ENCODE measurements around the gene SRP19.
A peak's percentile ranks its signal among the peaks of the same experiment; 100 is the strongest.

SRP19 gene

GRCh38 chr5:112917453-112917995 lies 56.4 kb downstream of the SRP19 start:
- no peak overlapping the region for H3K27ac Mint-ChIP-seq
- no peak for DNase-seq
- H3K4me3 Mint-ChIP-seq, result no peak overlapping the region
- no peaks in the 10 kb centered on the region for H3K9me3 Mint-ChIP-seq
- TF ChIP-seq, protein P1, sequence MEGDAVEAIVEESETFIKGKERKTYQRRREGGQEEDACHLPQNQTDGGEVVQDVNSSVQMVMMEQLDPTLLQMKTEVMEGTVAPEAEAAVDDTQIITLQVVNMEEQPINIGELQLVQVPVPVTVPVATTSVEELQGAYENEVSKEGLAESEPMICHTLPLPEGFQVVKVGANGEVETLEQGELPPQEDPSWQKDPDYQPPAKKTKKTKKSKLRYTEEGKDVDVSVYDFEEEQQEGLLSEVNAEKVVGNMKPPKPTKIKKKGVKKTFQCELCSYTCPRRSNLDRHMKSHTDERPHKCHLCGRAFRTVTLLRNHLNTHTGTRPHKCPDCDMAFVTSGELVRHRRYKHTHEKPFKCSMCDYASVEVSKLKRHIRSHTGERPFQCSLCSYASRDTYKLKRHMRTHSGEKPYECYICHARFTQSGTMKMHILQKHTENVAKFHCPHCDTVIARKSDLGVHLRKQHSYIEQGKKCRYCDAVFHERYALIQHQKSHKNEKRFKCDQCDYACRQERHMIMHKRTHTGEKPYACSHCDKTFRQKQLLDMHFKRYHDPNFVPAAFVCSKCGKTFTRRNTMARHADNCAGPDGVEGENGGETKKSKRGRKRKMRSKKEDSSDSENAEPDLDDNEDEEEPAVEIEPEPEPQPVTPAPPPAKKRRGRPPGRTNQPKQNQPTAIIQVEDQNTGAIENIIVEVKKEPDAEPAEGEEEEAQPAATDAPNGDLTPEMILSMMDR (IDR thresholded peaks at IDR 0.05), result no peak
- H3K4me1 Mint-ChIP-seq, result peaks cover 76% of the 10 kb centered on the region
- H3K36me3 Mint-ChIP-seq (ENCODE audit: low read depth), result peaks cover 38% of the 10 kb centered on the region
- peaks cover 1% of the 10 kb centered on the region for H3K27me3 Mint-ChIP-seq (ENCODE audit: low read depth, poor library complexity)

DNA sequence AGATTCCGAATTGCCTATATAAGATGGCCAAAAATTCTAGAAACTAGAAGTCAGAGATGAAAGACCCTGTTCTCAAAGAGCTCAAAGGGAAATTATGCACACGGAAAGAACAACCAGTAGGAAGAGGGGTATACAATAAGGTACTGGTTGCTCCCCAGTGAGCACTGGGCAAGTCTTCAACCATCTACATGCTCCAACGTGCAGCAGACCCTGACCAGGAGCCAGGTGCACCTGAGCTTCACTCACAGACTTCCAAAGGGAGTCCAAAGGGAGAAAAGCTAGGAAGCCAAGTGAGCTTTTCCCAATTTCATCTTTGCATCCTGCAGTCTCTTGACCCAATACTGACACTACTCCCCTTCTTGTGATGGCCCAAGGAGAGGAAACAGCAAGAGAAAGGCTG lies 57.0 kb downstream of the SRP19 start:
- Mint-ChIP-seq H3K36me3 (ENCODE audit: low read depth) (peaks cover 32% of the 10 kb centered on the region), H3K27me3 (ENCODE audit: low read depth, poor library complexity) (peaks cover 6% of the 10 kb centered on the region), H3K4me1 (peaks cover 78% of the 10 kb centered on the region), H3K27ac (peak overlapping the region; percentile 93), H3K9me3 (no peaks in the 10 kb centered on the region), H3K4me3 (no peak overlapping the region)
- no peak for DNase-seq
- TF ChIP-seq, protein P1 (IDR thresholded peaks at IDR 0.05), result no peak

GRCh38 chr5:112918679-112919078 lies 57.6 kb downstream of the SRP19 start:
- H3K9me3 Mint-ChIP-seq, result no peaks in the 10 kb centered on the region
- H3K4me3 Mint-ChIP-seq, result peak overlapping the region; percentile 52
- TF ChIP-seq, protein P1 (IDR thresholded peaks at IDR 0.05), result no peak
- peaks cover 79% of the 10 kb centered on the region for H3K4me1 Mint-ChIP-seq
- H3K27me3 Mint-ChIP-seq (ENCODE audit: low read depth, poor library complexity), result peaks cover 10% of the 10 kb centered on the region
- H3K27ac Mint-ChIP-seq, result peak overlapping the region; percentile 93
- DNase-seq, result peak; percentile 20
- peaks cover 29% of the 10 kb centered on the region for H3K36me3 Mint-ChIP-seq (ENCODE audit: low read depth)

Measured in nephron progenitor cell (in vitro differentiated cells).